NCI-H345 treated with DMSO at 0.1 percent for 48 hours (cell line): ENCODE data around the gene MTRR.
A peak's percentile ranks its signal among the peaks of the same experiment; 100 is the strongest.

Source experiments
- DNase-seq: peaks from one replicate; lab custom pipeline; 2025; ENCODE audit not compliant: unreplicated experiment; lab: John Stamatoyannopoulos, UW

MTRR gene

DNA sequence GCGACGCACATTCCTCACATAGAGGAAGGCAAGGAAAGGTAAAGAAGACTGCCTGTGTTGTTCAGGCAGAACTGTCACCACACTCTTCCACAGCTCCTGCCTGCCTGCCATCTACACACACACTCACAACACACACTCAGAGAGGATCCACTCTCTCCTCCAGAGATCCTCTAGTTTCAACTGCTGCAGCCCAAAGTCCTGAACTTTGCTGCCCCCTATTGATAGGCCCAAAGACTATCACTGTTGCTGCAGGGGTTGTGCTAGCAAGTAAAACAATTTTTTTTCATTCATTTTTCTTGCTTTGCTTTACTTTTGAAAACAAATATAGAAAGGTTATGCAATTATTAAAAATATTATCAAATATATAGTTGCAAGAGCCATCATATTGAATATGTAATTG lies 12.1 kb upstream of the MTRR start:
- DNase-seq, result peak; percentile 67

GRCh38 chr5:7857361-7857760 lies 11.6 kb upstream of the MTRR start:
- DNase-seq, result no peak

DNA sequence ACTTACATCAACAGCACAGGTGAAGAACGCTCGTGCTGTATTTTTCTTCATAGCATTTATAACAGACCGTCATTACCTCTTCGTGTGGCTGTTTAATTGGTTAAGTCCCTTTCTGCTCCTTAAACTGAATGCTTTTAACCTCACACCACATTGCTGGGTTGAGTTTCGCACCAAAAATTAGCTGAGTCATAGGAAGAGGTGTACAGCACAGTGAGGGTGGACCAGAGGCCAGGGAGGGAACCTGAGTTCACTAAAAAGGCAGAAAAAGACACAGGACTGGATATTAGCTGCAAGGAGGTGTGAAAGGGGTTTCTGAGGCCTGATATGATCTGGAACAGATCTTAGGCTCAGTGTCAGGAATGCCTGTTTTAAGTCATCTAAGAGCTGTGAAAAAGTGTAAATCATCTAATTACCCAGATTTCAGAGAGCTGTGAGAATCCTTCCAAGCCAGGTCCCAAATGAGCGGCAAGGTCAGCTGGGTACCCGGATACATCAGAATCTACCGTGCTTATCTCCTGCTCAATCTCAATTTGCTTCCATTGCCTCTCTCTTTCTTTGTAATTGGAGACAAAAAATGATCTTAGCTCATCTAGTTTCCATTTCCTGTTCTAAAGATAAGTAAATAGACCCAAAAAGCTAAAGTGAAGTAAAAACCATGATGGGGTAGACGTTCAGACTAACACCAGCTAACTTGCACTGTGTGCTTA lies 10.9 kb upstream of the MTRR start:
- DNase-seq, result no peak

- no peak for DNase-seq
These were observed 2.8 kb upstream of the MTRR start for GRCh38 chr5:7866196-7866595.

DNA sequence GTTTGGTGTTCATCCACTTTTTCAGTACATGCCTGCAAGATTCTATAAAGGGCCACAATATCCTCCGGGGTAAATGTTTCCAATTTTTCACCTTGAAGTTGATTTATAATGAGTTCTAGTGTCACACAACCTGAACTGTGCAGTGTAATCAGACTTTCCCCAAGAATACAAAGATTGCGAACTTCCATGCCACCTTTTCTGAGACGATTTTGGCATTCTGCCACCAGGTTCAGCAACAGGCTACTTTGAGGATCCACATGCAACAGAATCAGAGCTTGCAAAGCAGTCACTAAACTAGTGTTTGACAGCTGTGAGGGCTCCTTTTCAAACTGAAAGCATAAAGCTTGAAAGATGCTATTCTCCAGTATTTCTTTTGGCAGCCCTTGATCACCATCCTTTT lies 1.7 kb upstream of the MTRR start:
- DNase-seq, result no peak

DNA sequence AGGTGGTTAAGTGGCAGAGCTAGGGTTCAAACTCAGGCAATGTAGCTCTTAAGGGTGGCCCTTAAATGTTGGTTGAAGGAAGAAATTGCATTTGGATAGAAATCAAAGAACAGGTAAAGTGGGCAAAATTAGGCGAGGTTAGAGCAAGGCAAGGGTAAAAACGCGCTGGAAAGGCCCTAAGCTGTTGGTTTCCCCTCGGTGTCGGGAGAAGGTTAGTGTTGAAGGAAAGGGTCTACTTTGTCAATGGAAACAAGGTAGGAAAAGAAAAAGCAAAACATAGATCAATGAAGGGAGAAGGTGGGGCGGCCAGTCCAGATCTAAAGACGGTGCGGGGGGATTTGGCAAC lies 548 bp upstream of the MTRR start:
- no peak for DNase-seq

GRCh38 chr5:7869474-7870136 lies 657 bp downstream of the MTRR start:
- peak; percentile 6 for DNase-seq

- DNase-seq, result no peak
These were observed 2.7 kb downstream of the MTRR start for GRCh38 chr5:7871653-7872052.

GRCh38 chr5:7872517-7873130 lies 3.7 kb downstream of the MTRR start:
- DNase-seq, result no peak

GRCh38 chr5:7873216-7873615 lies 4.3 kb downstream of the MTRR start:
- DNase-seq, result no peak

DNA sequence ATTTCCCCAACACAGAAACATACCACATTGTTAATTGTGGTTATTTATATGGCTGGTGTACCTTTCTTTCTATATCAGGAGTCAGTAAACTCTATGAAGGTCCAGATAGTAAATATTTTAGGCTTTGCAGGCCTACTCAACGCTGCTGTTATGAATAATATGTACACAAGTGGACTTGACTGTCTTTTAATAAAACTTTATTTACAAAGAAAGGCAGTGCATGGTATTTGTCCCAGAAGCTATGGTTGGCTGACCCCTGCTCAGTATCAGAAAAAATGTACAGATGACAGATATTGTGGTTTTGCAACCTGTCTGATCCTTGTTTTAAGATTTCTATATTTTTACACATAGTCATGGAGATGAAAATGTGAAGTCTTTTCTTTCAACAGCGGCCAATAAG lies 5.7 kb downstream of the MTRR start:
- DNase-seq, result no peak

DNA sequence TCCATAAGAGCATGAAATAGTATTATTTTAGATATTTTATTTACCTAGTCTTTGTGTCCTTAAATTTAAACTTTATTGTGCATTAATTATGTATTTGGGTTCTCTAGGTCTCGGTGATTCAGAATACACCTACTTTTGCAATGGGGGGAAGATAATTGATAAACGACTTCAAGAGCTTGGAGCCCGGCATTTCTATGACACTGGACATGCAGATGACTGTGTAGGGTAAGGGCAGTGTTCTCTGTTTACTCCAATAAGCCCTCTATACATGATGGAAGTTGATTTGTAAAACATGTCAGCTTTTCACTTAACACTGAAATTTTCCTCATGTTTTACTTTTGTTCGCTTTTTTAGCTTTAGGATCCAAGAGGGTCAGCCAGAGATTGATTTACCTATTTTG lies 6.2 kb downstream of the MTRR start:
- DNase-seq, result no peak

GRCh38 chr5:7876867-7877266 lies 7.9 kb downstream of the MTRR start:
- DNase-seq, result no peak

DNA sequence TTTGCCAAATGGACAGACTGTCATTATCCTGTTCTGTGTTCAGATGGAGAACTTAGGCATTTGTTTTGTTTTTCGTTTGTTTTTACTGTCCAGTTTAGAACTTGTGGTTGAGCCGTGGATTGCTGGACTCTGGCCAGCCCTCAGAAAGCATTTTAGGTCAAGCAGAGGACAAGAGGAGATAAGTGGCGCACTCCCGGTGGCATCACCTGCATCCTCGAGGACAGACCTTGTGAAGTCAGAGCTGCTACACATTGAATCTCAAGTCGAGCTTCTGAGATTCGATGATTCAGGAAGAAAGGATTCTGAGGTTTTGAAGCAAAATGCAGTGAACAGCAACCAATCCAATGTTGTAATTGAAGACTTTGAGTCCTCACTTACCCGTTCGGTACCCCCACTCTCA lies 8.9 kb downstream of the MTRR start:
- DNase-seq, result no peak

DNA sequence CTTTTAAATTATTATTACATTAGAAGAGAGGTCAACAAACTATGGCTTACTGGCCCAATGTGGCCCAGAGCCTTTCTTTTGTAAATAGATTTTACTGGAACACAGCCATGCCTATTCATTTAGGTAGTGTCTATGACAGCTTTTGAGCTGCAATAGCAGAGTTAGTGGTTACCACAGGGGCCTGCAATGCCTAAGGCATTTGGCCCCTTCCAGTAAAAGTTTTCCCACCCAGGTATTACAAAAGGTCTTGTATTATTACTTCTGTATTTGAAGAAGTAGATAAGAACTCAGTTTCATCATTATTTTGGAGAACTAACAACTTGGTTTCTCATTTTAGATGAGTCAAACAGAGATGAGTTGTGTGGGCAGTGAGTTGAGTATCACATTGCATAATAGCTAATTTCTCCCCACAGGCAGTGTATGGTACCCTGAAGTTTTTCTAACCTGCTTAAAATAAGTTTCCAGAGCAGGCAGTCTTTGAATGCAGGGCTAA lies 9.5 kb downstream of the MTRR start:
- DNase-seq, result no peak

GRCh38 chr5:7881091-7881490 lies 12.1 kb downstream of the MTRR start:
- no peak for DNase-seq

- DNase-seq, result no peak
These were observed 12.9 kb downstream of the MTRR start for GRCh38 chr5:7881816-7882215.

GRCh38 chr5:7882926-7883325 lies 14.0 kb downstream of the MTRR start:
- DNase-seq, result no peak

DNA sequence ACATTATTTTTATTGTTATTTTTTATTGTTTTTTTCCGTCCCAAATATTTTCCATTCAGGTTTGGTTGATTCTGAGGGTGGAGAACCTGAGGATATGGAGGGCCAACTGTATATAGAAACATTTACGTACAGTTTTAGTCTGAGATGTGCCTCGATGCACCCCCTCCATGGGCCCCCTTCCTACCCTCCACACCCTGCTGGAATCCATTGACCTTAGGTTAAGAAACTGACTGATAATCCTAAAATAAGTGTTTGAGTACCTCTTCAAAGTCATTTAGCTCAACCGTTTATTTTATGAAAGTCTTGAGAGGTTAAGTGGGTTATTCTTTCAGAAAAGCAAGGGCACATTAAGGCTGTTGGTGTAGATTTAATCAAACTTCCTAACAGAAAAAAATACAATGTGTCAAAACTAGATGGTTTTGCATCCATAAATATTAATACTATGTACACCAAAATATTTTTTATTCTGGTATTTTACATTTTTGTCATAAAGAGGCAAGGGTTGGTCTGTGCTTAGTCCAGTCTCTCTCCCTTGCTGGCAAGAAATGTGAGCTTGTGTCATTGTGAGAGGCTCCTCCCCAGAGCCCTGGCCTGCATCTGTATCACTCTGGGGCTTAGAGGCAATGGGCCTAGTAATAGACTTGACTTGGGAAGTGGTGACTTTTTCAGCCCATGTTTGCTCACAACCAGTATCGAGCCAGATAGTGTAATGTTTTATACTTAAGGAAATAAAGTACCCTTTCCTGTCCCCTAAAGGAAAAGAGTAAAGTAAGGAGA lies 15.7 kb downstream of the MTRR start:
- no peak for DNase-seq

DNA sequence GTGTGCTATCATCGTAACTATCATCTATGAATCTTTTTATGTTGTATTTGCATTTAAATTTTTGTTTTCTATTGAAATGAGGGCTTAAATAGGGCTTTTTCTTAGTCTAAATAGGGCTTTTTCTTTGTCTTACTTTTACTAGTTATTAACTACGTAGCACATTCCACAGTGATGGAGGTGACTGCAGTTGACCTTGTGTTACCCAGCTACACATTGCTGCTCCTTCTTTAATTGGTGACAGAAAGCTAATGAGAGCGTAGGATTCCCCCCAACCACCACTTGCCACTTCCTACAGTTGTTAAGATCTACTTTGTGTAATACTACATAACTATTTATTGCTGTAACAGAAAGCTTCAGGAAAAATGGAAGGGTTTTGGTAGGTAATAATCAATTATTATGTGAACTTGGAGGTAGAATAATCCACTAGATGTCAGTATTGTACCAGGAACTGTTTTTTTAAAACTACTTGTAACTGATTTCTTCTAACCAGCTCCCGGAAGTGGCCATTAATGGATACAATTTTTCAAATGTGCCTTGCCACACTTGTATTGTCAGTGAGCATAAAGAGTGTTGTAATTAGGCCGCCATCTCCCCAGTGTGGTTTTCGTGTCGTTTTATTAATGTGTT lies 18.0 kb downstream of the MTRR start:
- peak; percentile 22 for DNase-seq

DNA sequence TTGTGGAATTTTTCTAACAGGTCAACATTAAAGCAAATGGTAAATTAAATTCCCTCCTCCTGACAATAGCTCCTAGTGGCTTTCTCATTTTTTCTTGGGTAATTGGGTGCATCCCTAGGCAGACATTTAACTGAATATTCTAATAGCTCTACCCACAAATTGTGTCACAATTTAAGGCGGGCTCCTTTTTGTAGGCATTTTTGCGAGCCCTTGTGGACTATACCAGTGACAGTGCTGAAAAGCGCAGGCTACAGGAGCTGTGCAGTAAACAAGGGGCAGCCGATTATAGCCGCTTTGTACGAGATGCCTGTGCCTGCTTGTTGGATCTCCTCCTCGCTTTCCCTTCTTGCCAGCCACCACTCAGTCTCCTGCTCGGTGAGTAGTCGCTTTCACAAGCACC lies 20.0 kb downstream of the MTRR start:
- no peak for DNase-seq
